ENCODE data around the gene LGR6.

LGR6 gene

GRCh38 chr1:202292773-202293172 lies 99.2 kb downstream of the LGR6 start:
- TF ChIP-seq CTCF (IDR thresholded peaks at IDR 0.05; ENCODE audit: low read length, missing control alignments) = no peak
- DNase-seq (ENCODE audit: low read depth) = no peak

DNA sequence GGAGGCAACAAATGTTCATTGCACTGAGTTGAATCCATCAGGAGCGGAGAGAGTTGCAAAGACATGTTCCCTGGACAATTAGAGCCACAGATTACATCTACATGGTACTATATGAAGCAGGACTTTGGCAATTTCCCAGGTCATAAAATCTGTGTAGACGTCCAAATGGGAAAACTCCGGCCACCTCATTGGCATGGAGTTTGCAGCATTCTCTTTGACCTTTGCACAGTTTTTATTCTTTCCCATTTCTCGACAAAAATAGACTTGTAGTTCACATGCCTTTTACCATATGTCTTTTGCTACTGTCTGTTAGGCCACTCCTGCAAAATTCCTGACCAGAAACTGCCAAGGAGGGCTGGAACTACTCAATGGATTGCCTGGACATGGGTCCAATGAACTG lies 100.0 kb downstream of the LGR6 start:
- no peak overlapping the region for H3K4me3 ChIP-seq (replicated peaks; ENCODE audit: low read depth, low read length)
- no peak for TF ChIP-seq CTCF (IDR thresholded peaks at IDR 0.05; ENCODE audit: low read length, missing control alignments)
- peak; percentile 33 for DNase-seq (ENCODE audit: low read depth)

More at GRCh38 chr1:202292773-202293172, 99.2 kb downstream of the LGR6 start:
- no peak overlapping the region for H3K4me3 ChIP-seq (replicated peaks; ENCODE audit: low read depth, low read length)

- H3K4me3 ChIP-seq (replicated peaks; ENCODE audit: low read depth, low read length) = no peak overlapping the region
- no peak for TF ChIP-seq CTCF (IDR thresholded peaks at IDR 0.05; ENCODE audit: low read length, missing control alignments)
- no peak for DNase-seq (ENCODE audit: low read depth)
These were observed 108.6 kb downstream of the LGR6 start for GRCh38 chr1:202302166-202302565.

DNA sequence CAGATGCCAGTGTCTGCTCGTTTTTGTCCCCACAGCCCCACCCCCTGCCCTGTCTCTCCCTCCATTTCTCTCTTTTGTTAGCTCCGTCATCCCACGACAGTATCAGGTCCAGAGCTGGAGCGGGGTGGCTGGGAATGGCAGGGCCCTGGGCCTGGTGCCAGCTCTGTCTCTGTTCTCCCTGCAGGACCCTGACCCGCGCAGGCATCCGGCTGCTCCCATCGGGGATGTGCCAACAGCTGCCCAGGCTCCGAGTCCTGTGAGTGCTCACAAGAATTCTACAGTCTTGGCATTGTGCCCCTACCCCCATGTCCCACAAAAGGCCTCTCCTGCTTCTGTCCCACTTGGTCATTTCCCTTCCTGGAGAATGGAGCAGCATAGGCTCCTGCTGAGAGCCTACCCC lies 110.8 kb downstream of the LGR6 start:
- DNase-seq (ENCODE audit: low read depth) = no peak
- no peak overlapping the region for H3K4me3 ChIP-seq (replicated peaks; ENCODE audit: low read depth, low read length)
- no peak for TF ChIP-seq CTCF (IDR thresholded peaks at IDR 0.05; ENCODE audit: low read length, missing control alignments)

DNA sequence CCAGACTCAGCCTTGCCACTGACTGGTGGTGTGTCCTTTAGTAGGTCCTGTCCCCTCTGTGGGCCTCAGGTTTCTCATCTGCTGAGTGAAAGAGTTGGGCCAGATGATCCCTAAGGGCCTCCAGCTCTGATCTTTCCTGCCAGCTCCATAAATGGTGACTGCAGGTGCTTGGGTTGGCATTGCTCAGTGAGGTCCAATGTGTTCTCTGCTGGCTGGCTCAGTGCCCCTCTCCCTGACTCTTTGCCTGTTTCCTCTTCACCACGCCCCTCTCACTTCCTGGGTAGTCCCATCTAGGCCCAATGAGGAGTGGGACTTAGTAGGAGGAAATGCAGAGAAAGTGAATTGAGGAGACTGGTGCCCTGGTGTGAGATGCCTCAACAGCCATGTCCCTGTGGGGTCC lies 111.6 kb downstream of the LGR6 start:
- no peak for DNase-seq (ENCODE audit: low read depth)
- no peak for TF ChIP-seq CTCF (IDR thresholded peaks at IDR 0.05; ENCODE audit: low read length, missing control alignments)
- H3K4me3 ChIP-seq (replicated peaks; ENCODE audit: low read depth, low read length) = no peak overlapping the region

- TF ChIP-seq CTCF (IDR thresholded peaks at IDR 0.05; ENCODE audit: low read length, missing control alignments) = no peak
- no peak overlapping the region for H3K4me3 ChIP-seq (replicated peaks; ENCODE audit: low read depth, low read length)
- no peak for DNase-seq (ENCODE audit: low read depth)
These were observed 113.1 kb downstream of the LGR6 start for GRCh38 chr1:202306535-202307345.
